Occipital lobe (tissue), 2 donors: ENCODE results near the gene DHRS7B. TPM values are rescaled to one million over a fixed set of nuclear protein-coding genes. Genes with fewer than 3 reads are reported as not detected.
"Not testable (repeated sequence)": the region's sequence is repeated elsewhere in the genome, so short reads cannot be mapped to it uniquely, and the experiment has no call there.

ENCODE experiments used
- DNase-seq: peaks from one replicate; lab custom pipeline; 2025; lab: John Stamatoyannopoulos, UW
- total RNA-seq: library from RNA; depleted of rRNA; stranded (reverse); fragments of >200 nt; gene quantifications from one replicate; pipeline ENCODE4 v1.2.3, GENCODE V29; 2014

DHRS7B gene
- total RNA-seq, 1 donor from 2014 or later, result 10.9 TPM

DNA sequence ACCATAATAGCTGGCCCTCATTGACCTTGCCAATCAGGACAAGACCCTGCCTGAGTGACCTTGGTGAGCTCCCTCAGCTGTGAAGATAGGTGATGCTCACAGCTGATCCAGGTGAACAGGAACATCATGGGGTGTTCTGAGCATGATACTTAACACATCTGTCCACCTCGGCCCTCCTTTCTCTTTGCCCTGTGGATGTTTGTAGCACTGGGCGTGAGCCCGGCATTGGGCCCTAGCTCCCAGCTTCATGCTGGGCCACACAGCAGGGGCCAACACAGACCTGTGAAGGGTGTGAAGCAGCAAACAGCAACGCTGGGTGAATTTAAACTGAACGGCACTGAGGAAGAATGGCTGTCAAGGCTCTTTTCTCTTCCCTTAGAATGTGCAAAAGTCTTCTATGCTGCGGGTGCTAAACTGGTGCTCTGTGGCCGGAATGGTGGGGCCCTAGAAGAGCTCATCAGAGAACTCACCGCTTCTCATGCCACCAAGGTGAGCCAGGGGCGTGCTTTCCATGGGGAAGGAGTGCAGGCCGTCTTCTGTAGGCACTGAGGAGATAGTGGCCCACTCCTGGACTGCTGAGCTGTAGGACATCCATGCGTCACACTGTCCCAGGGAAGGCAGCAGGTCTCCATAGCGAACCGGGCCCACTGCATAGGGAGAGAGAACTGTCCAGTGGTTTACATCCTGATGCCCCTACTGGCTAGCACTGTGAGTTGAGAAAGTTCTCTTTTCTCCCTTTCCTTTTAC is 51.3 kb downstream of the DHRS7B start:
- DNase-seq, result no peak

DNA sequence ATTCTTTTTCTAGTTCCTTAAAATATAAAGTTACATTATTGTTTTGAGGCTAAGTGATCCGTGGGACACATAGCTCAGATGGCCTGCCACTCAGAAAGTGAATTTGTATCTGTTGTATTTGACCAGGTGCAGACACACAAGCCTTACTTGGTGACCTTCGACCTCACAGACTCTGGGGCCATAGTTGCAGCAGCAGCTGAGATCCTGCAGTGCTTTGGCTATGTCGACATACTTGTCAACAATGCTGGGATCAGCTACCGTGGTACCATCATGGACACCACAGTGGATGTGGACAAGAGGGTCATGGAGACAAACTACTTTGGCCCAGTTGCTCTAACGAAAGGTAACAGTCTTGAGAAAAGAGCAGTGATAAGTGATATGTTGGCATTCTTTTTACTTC is 56.7 kb downstream of the DHRS7B start:
- no peak for DNase-seq

DNA sequence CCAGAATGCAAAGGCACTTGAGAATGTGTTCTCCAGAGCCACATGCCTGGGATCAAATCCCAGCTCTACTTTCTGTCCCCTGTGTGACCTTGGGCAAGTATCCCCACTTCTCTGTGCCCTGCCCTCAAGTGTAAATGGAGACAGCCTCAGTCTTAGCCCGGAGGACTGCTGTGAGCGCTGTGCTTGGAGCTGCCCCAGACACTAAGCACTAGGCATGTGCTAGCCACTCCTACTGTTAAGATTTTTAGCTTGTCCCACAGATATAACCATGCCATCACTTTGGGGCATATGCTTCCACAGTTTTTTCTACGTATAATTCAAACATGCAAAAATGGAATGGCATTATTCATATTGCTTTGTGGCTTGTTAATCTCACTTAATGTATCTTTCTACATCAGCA is 57.8 kb downstream of the DHRS7B start:
- no peak for DNase-seq

DNA sequence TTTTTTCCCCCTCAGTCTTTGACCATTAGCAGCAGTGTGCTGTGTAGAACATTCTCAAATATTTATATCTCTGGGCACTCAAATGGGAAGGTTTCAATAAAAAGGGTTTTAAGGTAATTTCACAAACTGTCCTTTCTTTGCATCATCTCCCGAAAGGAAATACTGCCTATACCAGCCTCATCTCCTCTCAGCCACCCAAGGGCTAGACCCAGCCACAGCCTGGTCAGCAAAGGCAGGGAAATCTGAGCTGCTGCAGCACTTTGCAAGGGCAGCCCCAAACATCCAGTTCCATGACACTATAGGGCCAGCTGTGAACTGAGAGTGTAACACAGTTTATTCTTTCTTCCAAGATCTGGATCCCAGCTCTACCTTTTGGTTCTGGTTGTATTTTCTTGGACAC is 58.3 kb downstream of the DHRS7B start:
- DNase-seq, result no peak

DNA sequence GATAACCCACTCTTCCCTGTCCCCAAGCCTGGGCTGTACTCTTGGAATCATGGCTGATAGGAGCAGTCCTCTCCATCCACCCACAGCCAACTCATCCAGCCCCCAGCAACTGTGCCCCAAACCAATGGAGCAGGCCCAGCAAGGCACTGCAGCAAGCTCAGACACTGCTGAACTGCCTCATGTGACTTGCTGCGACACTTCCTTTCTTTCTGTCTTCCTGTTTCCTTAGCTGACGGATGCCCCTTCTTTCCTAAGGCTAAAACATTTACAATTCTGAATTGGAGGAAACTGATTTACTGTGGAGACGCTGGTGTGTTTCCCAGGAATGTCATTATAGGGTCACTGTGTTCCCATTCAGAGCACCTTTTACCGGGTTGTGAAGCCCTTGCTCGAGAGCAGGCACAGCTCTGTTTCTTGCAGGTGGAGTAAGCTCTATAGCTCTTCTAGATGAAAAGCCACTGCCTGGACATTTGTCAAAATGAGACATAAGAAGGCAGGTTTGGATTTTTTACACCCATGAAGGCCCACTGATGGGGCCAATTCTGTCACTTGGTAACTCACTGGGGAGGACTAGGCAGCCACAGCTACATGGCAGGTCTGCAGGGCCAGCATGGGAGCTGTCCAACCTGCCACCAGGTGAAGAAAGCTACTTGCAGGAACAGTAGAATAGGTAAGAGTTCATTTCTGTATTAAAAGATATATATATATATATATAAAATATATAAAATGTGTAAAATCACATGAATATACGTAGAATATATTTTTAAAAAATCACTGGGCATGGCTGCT is 59.8 kb downstream of the DHRS7B start:
- no peak for DNase-seq

DNA sequence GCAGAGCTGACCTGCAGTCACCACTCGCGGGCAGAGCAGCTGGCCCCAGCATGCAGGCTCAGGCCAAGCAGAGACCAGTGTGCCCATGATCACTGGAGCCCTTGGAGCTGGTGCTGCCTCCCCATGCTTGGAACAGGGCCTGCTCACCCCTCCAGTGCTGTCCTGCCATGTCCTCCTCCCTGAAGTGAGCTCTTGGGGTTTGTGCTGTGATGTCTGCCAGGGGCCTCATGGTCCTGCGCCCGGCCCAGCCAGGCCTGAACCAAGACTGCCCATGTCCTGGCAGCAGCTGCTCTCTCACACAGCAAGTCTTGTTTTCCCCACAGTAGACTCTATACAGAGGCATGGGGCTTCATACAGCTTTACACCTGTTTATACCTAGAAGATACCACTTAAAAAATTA is 62.6 kb downstream of the DHRS7B start:
- no peak for DNase-seq

DNA sequence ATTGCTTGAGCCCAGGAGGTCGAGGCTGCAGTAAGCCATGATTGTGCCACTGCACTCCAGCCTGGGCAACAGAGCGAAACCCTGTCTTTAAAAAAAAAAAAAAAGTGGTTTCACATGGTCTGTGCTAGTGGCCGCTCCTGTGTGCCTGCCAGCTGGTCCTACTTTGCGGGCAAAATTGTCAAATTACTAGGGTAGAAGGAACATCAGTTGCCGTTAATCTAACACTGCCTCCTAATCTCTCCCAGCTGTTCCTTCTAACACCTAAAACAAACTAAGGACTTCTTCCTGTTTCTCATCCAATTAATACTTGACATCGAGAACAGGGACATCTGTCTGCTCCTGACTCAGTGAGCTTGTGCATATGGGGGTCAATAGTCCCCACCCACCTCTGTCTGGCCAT is 63.3 kb downstream of the DHRS7B start:
- no peak for DNase-seq

DNA sequence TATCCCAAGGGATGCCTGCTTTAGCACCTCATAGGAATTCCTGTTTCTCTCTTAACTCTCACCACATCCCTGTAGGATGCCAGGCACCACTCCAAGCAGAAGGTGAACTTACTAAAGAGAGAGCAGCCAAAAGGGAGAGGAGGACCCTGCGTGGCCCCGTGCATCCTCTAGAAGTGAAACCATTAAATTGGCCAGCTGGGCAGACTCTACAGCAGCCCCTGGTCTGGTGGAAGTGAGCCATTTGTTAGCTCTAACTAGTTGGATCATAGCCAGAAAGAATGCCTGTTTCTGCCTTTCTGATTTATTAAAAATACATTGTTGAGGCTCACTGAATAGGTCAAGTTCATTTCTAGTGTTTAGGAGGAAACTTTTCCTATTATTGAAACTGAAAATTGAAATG is 64.9 kb downstream of the DHRS7B start:
- no peak for DNase-seq

DNA sequence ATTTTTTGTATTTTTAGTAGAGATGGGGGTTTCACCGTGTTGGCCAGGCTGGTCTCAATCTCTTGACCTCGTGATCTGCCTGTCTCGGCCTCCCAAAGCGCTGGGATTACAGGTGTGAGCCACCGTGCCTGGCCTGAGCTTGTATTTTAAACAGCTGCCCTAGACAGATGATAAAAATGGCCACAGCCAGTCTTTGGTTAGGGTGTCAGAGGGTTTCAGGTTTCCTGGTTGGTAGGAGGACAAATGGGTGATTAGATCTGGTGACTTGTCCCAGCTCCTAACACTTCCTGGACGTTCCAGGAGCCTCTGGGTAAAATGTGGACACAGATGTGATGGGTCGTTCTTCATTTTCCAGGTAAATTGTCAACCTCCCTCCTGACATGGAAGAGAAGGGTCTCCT is 65.7 kb downstream of the DHRS7B start:
- DNase-seq, result not testable (repeated sequence)

DNA sequence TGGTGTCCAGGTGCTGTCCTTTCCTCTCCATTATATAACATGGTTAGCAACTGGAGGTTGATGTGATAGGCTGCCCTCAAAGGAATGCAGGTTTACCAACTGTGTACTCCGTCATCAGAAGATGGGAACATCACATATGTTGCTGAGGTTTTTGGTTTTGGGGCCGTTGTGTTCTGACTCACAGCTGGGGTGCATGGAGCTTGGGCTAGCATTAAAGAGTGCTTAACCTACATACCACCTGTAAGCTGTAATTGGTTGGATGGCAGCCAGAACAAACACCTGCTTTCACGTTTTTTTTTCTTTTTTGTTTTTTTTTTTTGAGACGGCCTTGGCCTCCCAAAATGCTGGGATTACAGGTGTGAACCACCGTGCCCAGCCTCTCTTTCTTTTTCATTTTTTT is 66.3 kb downstream of the DHRS7B start:
- DNase-seq, result no peak

DNA sequence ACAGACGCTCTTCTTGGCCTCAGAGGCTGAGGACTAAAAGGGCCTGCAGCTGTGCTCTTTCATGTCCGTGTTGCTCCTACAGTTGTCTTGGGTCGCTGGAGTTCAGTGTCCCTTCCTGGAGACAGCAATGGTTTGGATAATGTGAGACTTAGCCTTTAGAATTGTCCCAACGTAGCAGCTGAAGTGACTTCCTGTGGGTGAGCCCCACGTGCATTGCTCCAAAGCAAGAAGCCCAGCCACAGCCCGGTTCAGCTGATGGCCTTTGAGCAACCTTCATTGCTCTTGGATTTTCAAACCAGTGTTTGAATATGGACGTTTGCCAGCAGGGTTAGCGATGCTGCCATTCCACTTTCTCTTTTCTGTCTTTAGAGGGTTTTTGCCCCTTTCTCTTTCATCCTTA is 67.5 kb downstream of the DHRS7B start:
- DNase-seq, result no peak

DNA sequence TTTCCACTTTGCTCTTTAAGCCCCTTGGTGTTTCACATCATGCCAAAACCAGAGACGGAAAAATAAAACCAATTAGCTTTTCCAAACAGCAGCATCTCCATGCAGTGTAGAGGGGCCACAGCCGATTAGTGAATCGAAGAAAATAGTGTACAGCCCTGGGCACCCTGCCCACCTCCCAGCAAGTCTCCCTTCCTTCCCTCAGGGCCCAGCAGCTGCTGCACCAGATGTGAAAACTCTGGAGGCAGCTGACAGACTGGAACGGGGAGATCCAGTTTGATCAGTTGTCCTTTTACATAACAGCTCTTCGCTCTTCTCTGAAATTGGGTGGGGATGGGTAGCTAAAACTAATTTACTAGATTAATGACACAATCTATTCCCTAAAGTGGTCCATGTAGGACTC is 67.9 kb downstream of the DHRS7B start:
- no peak for DNase-seq

DNA sequence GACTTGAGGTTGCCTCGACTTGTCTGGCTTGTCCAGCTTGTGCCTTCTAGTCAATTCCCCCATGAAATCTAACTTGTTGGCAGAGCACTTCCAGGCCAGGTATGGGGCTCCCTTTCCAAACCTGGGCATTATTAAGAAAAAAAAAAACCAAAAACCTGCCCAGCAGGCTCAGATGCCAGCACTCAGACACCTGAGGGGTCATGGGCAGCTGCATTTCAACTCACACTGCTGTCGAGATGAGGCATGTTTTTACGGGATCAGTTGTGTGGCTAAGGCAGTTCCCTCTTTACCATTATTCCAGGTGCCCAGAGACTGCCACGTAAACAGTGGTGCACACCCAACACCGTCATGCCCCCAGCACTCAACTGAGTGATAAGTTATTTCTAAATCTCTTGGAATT is 69.4 kb downstream of the DHRS7B start:
- no peak for DNase-seq

DNA sequence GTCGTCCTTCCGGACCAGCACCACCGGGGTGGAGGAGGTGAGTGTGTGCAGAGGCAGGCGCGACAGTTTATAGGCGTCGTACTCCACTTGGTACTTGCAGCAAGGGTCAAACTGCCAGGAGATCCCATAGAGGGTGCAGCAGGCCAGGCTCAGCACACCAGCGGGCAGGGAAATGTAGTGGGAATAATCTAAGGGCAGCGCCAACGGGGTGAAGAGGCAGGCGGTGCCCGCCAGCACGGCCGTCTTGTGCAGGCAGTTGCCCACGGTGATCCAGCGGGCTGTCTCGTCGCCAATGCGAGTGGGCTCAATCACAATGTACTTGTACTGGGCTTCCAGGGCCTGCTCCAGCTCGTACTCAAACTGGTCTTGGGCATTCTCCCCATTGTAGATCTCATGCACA is 71.6 kb downstream of the DHRS7B start:
- DNase-seq, result no peak

DNA sequence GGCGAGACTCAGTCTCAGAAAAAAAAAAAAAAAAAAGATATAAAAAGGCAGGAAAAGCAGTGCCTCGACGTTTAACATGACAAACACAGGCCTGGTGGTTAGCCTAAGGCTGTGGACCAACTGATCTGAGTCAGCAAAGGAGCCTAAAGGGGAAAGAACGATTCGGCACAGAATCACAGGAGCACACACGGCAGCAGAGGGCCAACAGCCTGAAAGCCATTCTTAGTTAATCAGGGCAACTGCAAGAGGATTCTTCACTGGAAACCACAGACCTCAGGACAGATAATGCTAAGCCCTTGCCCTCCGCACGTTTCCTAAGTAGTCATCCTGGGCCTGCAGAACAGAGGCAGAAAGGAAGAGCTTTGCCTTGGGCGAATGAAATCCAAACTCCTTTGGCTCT is 72.5 kb downstream of the DHRS7B start:
- DNase-seq, result no peak

DNA sequence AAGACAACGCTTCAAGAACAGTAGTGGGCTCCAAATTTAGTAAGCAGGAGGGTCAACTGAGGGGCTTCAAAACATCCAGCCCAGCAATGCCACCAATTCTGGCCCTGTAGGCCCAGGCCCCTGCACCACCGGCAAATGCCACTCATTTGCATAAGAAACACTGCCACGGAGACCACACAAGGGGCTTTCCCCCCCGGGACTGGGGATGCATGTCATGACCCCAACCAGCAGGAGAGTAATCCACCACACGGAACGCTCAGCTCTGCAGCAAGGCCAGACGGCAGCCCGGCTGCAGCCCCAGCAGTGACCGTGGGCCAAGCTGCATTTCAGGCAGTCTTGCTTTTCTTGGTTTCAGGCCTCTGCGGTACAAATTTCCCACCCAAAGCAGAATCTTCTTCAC is 73.1 kb downstream of the DHRS7B start:
- no peak for DNase-seq

DNA sequence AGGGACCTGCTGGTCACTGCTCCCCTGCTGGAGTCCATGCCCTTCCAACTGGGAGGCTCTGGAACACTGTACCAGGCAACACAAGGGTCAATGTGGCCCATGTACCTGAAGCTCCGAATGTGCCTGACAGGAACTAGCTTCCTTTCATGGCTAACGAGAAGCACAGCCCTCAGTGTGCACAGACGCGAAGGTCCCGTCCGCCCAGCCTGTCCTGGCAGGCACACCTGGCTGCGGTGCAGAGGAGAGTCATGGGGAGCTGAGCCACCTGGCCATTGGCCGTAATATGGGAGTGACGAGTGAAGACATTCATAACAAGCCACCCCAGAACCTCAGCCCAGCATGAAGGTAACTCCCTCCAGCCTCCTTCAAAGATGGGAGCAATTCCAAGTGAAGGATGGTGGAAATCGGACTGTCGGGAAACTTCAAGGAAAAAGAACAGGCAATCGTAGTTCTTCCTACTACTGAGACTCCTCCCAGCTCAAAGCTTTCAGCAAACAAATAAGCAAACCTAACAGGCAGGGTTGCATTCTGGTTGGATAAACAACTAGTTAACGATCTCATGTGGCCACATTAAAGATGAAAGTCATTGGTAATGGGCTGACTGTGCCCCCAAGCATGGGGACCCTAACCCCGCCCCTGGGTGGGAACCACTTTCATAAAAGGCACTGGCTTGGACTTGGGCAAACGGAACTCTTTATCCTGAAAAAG is 74.0 kb downstream of the DHRS7B start:
- no peak for DNase-seq

DNA sequence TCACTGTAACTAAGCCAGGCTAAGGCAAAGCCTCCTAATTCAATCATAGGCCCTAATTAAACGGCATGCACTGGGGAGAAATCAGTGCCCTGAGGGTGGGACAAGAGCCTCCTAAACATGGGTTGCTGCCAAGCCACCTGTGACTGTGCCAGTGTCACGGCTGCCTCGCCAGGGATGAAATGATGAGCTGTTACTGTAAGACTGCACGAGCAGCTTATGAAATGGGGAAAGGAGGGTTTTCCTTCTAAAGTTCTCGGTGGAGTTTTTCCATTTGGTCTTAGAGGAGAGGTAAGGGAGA is 74.5 kb downstream of the DHRS7B start:
- no peak for DNase-seq

DNA sequence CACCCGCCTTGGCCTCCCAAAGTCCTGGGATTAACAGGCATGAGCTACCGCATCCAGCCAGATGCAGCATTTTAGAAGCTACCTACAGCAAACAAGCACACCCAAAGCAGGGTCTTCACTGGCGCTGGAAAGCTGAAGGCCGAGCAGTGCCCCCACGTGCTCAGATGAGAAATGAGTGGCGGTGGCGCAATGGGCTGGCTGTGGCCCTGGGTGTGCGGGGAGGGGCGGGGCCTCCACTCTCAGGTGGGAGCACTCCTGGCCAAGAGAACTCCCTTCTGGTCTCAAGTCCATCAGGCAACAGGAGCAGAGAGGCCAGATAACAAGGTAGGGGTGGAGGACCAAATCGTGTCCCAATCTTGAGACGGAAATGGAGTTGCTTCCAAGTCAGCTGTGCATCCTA is 75.1 kb downstream of the DHRS7B start:
- DNase-seq, result no peak

DNA sequence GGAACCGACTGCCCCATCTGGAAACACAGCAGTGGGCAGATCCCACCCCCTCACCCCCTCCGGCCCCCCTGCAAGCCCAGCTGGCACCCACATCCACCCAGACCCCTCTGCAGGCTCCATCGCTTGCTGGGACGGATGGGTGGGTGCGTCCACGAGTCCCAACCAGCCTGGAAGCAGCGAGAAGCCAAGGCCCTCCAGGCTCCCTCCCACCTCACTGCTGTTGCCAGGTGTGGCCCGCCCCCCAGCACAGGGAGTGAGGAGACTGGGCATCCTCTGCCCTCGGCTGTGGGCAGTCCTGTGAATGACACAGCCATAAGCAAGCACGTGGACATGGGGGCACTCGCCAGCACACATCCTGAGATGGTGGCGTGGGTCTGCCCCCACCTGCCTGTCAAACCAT is 75.7 kb downstream of the DHRS7B start:
- no peak for DNase-seq

DNA sequence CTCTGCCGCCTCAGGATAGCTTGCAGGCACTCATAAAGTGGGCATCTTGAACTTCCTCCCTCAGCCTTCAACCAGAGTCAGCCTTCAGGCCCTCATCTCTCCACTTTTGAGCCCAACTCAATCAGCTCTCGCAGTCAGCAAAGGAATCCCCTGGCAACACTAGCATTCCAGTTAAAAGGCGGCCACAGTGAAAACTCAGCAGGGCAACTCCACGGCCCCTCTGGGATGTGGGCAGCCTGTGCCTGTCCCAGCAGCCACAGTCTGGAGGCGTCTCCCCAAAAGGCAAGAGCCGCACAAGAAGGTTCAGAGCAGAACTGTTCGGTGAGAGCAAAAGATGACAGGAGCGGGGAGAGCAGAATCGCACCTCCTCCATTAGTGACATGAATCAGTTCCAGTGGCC is 78.2 kb downstream of the DHRS7B start:
- no peak for DNase-seq

DNA sequence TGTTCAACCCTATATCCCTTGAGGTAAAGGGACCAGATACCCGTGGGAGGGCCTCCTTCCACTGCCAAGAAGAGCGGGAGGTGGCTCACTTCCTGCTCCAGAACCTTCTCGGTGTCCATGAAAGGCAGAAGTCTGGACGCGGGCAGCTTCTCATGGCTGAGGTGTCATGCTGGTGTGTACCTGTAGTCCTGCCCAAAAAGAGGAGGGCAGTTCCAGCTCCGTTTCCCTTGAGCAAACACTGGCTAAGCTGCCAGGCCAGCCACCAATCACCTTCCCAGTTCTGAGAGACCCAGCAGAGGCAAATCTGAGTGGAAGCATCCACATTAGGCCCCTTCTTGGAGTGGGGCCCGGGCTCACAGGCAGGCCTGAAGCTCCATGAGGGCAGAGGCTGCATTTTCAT is 81.6 kb downstream of the DHRS7B start:
- no peak for DNase-seq
